ENCODE measurements around the gene FOXC2.

FOXC2 gene

DNA sequence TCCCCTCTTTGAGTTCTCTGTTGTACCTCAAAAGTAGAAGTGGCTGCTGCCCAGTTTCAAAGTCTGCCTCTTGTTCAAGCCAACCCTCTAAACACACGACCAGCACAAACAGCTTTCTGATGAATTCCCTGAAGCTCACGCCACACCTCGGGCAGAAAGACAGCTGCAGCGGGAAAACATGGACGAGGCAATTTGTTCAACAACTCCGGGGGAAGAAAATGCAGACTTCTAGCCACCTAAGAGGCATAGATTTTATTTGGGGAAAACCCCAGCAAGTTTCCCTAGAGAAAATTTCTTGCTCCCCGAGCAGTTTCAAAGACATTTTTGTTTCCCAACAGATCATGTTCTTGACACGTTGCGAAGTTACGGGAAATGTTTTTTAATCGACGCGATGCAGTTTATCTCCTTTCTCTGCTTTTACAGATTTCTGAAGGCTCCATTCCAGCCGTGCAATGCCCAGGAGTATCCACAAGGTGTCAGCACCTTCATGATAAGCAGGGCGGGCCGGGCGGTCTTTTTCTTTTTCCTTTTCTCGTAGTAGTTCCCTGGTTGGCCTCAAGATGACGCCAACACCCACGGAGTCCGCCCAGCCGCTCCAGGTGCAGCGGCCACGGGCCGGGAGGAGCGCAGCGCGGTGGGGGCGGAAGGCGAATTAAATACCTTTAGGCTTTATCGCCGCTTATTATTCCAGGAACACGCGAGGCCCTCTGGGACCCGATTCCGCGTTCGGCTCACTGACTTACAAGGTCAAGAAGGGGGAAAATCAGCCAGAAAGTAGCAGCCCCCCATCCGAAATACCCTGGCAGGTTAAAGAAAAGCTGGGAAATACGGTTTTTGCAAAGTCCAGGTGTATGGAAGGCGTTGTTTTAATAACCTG, 2.9 kb upstream of the FOXC2 start:
- Histone ChIP-seq H3K9me3 (ENCODE audit: insufficient read depth, low read length) (no peaks in the 10 kb centered on the region), H2AFZ (ENCODE audit: low read depth, low read length) (peak overlapping the region; percentile 92), H3K4me3 (ENCODE audit: low read length) (peak overlapping the region; percentile 67), H3K79me2 (ENCODE audit: low read length) (no peaks in the 10 kb centered on the region), H3K27me3 (ENCODE audit: low read depth, low read length) (no peaks in the 10 kb centered on the region), H3K36me3 (replicated peaks; ENCODE audit: low read depth, low read length) (no peaks in the 10 kb centered on the region), H3K27ac (ENCODE audit: low read length) (no peak overlapping the region), H4K20me1 (ENCODE audit: insufficient read depth, low read length) (no peaks in the 10 kb centered on the region), H3K4me1 (ENCODE audit: low read length) (peaks cover 11% of the 10 kb centered on the region; the same call in 1 of the 2 replicates), H3K4me2 (ENCODE audit: low read length) (peak overlapping the region; percentile 77), H3K9ac (ENCODE audit: low read length) (peak overlapping the region; percentile 48)
- TF ChIP-seq CTCF (IDR thresholded peaks at IDR 0.05; ENCODE audit: low read depth, low read length) (peak; percentile 100), EZH2phosphoT487 (IDR thresholded peaks at IDR 0.05; ENCODE audit: low read depth) (no peak)

DNA sequence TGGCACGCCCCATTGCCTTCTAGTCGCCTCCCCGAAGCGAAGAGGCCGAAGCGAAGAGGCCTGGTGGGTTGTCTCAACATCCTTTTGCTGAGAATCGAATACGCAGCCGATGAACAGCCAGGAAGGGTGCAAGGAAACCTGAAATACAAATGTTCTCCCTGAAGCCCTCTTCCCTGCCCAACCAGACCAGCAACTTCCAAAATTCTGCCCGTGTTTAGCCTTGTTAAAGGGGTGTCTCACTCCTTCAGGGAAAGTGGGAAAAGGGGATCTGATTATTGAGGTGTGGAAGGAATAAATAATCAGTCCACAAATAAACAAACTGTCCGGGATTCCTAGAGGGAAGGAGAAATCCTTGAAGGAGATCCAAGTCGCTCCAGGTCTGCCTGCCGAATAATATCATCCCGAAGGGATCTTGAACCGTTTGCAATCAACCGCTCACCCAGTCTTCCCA, 1.4 kb upstream of the FOXC2 start:
- no peaks in the 10 kb centered on the region for H3K9me3 ChIP-seq (ENCODE audit: insufficient read depth, low read length)
- TF ChIP-seq EZH2phosphoT487 (IDR thresholded peaks at IDR 0.05; ENCODE audit: low read depth): no peak
- no peak for TF ChIP-seq CTCF (IDR thresholded peaks at IDR 0.05; ENCODE audit: low read depth, low read length)
- no peak overlapping the region for H3K4me3 ChIP-seq (ENCODE audit: low read length)
- H3K79me2 ChIP-seq (ENCODE audit: low read length): no peaks in the 10 kb centered on the region
- H3K9ac ChIP-seq (ENCODE audit: low read length): no peak overlapping the region
- H3K36me3 ChIP-seq (replicated peaks; ENCODE audit: low read depth, low read length): no peaks in the 10 kb centered on the region
- no peaks in the 10 kb centered on the region for H3K27me3 ChIP-seq (ENCODE audit: low read depth, low read length)
- no peak overlapping the region for H3K27ac ChIP-seq (ENCODE audit: low read length)
- H3K4me2 ChIP-seq (ENCODE audit: low read length): no peak overlapping the region
- peaks cover 11% of the 10 kb centered on the region; the same call in 1 of the 2 replicates for H3K4me1 ChIP-seq (ENCODE audit: low read length)
- no peak overlapping the region for H2AFZ ChIP-seq (ENCODE audit: low read depth, low read length)
- H4K20me1 ChIP-seq (ENCODE audit: insufficient read depth, low read length): no peaks in the 10 kb centered on the region

- no peaks in the 10 kb centered on the region for H3K27me3 ChIP-seq (ENCODE audit: low read depth, low read length)
- H2AFZ ChIP-seq (ENCODE audit: low read depth, low read length): no peak overlapping the region
- H3K79me2 ChIP-seq (ENCODE audit: low read length): no peaks in the 10 kb centered on the region
- no peak overlapping the region for H3K9ac ChIP-seq (ENCODE audit: low read length)
- no peak overlapping the region for H3K4me3 ChIP-seq (ENCODE audit: low read length)
- H3K4me2 ChIP-seq (ENCODE audit: low read length): no peak overlapping the region
- no peak for TF ChIP-seq CTCF (IDR thresholded peaks at IDR 0.05; ENCODE audit: low read depth, low read length)
- TF ChIP-seq EZH2phosphoT487 (IDR thresholded peaks at IDR 0.05; ENCODE audit: low read depth): no peak
- no peaks in the 10 kb centered on the region for H4K20me1 ChIP-seq (ENCODE audit: insufficient read depth, low read length)
- H3K36me3 ChIP-seq (replicated peaks; ENCODE audit: low read depth, low read length): no peaks in the 10 kb centered on the region
- peaks cover 11% of the 10 kb centered on the region; the same call in 1 of the 2 replicates for H3K4me1 ChIP-seq (ENCODE audit: low read length)
- H3K9me3 ChIP-seq (ENCODE audit: insufficient read depth, low read length): no peaks in the 10 kb centered on the region
- no peak overlapping the region for H3K27ac ChIP-seq (ENCODE audit: low read length)
Measured at GRCh38 chr16:86565644-86566511, 751 bp upstream of the FOXC2 start.

Data from OCI-LY3 (cell line).